Gastroesophageal sphincter (tissue), 4 donors: ENCODE data around the gene S100A9. TPM values are rescaled to one million over a fixed set of nuclear protein-coding genes. Genes with fewer than 3 reads are reported as not detected.

Experiments used
- ATAC-seq: fragments of 150-250 bp; one replicate; pipeline ENCODE4 v1.9.1; 2016; ENCODE audit warnings: mild to moderate bottlenecking, moderate library complexity
- H3K27ac ChIP-seq, 4 donors: fragments of 200-600 bp; sonication (generic) in 3 of 4; 1 replicate in 3 of 4; 2 replicates in 1 of 4; pipeline ENCODE4 v1.5.1; 2016 to 2019
- H3K27me3 ChIP-seq: fragments of 200-600 bp; sonication (generic); one replicate; pipeline ENCODE4 v1.5.1; 2019
- H3K36me3 ChIP-seq, 2 donors: fragments of 200-600 bp; sonication (generic); one replicate each; pipeline ENCODE4 v1.5.1; 2019; ENCODE audit warnings: control low read depth in 1 of 2
- H3K4me1 ChIP-seq, 3 donors: fragments of 200-600 bp; sonication (generic); 1 replicate in 2 of 3; 2 replicates in 1 of 3; pipeline ENCODE4 v1.5.1; 2016 to 2019; ENCODE audit warnings: control low read depth in 2 of 3
- H3K4me3 ChIP-seq, 2 donors: fragments of 200-600 bp; sonication (generic); one replicate each; pipeline ENCODE4 v1.5.1; 2019; ENCODE audit warnings: mild to moderate bottlenecking in 1 of 2, moderate library complexity in 1 of 2
- H3K9me3 ChIP-seq, 3 donors: fragments of 200-600 bp; sonication (generic); one replicate each; pipeline ENCODE4 v1.5.1; 2017 to 2019; ENCODE audit warnings: control low read depth in 2 of 3
- EP300 ChIP-seq: sonication (generic); formaldehyde crosslinking; IDR thresholded peaks from one replicate; pipeline ENCODE4 v1.6.1; 2017; ENCODE audit warnings: antibody characterized with exemption, mild to moderate bottlenecking
- POLR2A ChIP-seq, 2 donors: fragments of 450-650 bp; IDR thresholded peaks; one replicate each; pipeline ENCODE4 v1.6.1; 2017; ENCODE audit warnings: antibody characterized with exemption in 2 of 2, mild to moderate bottlenecking in 2 of 2, moderate library complexity in 1 of 2
- POLR2AphosphoS5 ChIP-seq: sonication (generic); formaldehyde crosslinking; IDR thresholded peaks from one replicate; pipeline ENCODE4 v1.6.1; 2017; ENCODE audit warnings: antibody characterized with exemption
- WGBS, 2 donors: methylation state at CpG; one replicate each; pipeline ENCODE4 v1.1.5; 2018; ENCODE audit warnings: low coverage in 1 of 2; 5-methylcytosine and 5-hydroxymethylcytosine counted together
- total RNA-seq, 4 donors: library from RNA; depleted of rRNA; stranded (reverse); fragments of >200 nt; gene quantifications; one replicate each; pipeline ENCODE4 v1.1.0, GENCODE V29; 2016
- TF ChIP-seq, protein P1 (sequence below), 4 experiments: fragments of 200-600 bp in 2 of 4; fragments of 450-650 bp in 2 of 4; sonication (generic) in 1 of 4; IDR thresholded peaks; one replicate each; pipeline ENCODE4 v1.5.1; 2017 to 2019; ENCODE audit warnings: antibody characterized with exemption in 4 of 4, mild to moderate bottlenecking in 2 of 4, moderate library complexity in 2 of 4

The S100A9 gene
- total RNA-seq, 4 donors from 2014 or later = 65.3 to 2,906 (median 485) TPM

GRCh38 chr1:153340356-153340755 lies 17.3 kb upstream of the S100A9 start:
- TF ChIP-seq POLR2AphosphoS5 (no peak), POLR2A (IDR thresholded peaks at IDR 0.05) (no peak), EP300 (no peak)
- TF ChIP-seq, protein P1, sequence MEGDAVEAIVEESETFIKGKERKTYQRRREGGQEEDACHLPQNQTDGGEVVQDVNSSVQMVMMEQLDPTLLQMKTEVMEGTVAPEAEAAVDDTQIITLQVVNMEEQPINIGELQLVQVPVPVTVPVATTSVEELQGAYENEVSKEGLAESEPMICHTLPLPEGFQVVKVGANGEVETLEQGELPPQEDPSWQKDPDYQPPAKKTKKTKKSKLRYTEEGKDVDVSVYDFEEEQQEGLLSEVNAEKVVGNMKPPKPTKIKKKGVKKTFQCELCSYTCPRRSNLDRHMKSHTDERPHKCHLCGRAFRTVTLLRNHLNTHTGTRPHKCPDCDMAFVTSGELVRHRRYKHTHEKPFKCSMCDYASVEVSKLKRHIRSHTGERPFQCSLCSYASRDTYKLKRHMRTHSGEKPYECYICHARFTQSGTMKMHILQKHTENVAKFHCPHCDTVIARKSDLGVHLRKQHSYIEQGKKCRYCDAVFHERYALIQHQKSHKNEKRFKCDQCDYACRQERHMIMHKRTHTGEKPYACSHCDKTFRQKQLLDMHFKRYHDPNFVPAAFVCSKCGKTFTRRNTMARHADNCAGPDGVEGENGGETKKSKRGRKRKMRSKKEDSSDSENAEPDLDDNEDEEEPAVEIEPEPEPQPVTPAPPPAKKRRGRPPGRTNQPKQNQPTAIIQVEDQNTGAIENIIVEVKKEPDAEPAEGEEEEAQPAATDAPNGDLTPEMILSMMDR (IDR thresholded peaks at IDR 0.05) = no peak
- WGBS, 2 donors = 83 to 91% methylated on average over 6 to 10 of the region's 10 CpGs
- Histone ChIP-seq H3K4me1 (no peaks in the 10 kb centered on the region), H3K27me3 (peaks cover 38% of the 10 kb centered on the region), H3K9me3 (no peaks in the 10 kb centered on the region), H3K27ac (no peak overlapping the region), H3K36me3 (no peaks in the 10 kb centered on the region), H3K4me3 (no peak overlapping the region)
- no peak for ATAC-seq

DNA sequence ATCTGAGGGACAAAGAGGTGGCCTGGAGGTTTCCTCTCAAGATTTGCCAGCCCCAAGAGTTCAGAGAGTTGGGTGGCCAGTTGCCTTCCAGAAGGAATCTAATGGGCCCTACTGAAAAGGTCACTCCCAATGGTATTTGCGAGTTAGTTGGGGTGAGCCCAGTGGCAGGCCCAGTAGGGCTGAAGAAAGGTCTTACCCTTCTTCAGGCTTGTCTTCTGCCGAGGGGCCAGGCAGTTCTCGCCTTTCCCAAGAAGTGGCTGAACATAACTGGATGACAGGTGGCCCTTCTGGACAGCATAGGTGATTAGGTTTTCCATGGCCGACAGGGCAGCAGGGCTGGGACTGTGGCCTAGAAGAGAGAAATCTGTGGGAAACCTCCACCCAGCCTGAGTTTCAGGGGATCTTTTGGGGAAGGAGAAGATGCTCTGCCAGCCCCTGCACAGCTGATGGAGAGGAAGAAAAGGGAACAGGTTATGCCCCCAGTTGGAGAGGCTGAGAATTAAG lies 16.2 kb upstream of the S100A9 start:
- Histone ChIP-seq H3K27ac (no peak overlapping the region), H3K27me3 (peaks cover 50% of the 10 kb centered on the region), H3K36me3 (no peaks in the 10 kb centered on the region), H3K4me1 (no peaks in the 10 kb centered on the region), H3K4me3 (no peak overlapping the region), H3K9me3 (no peaks in the 10 kb centered on the region)
- ATAC-seq = no peak
- TF ChIP-seq POLR2AphosphoS5 = no peak
- TF ChIP-seq EP300 = no peak
- TF ChIP-seq, protein P1 (IDR thresholded peaks at IDR 0.05) = no peak
- no peak for TF ChIP-seq POLR2A (IDR thresholded peaks at IDR 0.05)
- 93% methylated on average over 3 of the region's 4 CpGs; no CpG with 5 or more reads in 1 of the 2 donors for WGBS, 2 donors

DNA sequence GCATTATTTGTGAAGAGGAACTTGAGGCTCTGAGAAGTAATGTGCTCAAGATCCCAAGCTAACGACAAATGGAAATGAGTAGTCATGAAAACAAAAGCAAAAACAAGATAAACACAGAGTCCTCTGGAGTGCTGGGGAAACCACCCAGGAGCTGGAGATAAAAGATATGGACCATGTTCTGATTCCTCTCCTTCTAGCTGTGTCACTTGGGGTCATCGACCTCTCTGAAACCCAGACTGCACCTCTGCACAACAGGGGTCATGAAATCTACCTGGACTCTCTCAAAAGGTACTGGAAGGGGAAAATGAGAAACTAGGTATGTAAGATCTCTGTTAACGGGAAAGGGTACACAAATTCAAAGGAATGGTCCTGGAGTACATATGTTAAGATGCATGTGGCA lies 15.5 kb upstream of the S100A9 start:
- no peak overlapping the region for H3K27ac ChIP-seq
- no peak for TF ChIP-seq EP300
- no peak for TF ChIP-seq POLR2AphosphoS5
- no peak for TF ChIP-seq POLR2A (IDR thresholded peaks at IDR 0.05)
- TF ChIP-seq, protein P1 (IDR thresholded peaks at IDR 0.05) = no peak
- WGBS, 2 donors = 62 to 86% methylated on average over 1 to 3 of the region's 3 CpGs
- no peaks in the 10 kb centered on the region for H3K4me1 ChIP-seq
- H3K36me3 ChIP-seq = no peaks in the 10 kb centered on the region
- H3K9me3 ChIP-seq = no peaks in the 10 kb centered on the region
- no peak overlapping the region for H3K4me3 ChIP-seq
- ATAC-seq = no peak
- peaks cover 57% of the 10 kb centered on the region for H3K27me3 ChIP-seq

DNA sequence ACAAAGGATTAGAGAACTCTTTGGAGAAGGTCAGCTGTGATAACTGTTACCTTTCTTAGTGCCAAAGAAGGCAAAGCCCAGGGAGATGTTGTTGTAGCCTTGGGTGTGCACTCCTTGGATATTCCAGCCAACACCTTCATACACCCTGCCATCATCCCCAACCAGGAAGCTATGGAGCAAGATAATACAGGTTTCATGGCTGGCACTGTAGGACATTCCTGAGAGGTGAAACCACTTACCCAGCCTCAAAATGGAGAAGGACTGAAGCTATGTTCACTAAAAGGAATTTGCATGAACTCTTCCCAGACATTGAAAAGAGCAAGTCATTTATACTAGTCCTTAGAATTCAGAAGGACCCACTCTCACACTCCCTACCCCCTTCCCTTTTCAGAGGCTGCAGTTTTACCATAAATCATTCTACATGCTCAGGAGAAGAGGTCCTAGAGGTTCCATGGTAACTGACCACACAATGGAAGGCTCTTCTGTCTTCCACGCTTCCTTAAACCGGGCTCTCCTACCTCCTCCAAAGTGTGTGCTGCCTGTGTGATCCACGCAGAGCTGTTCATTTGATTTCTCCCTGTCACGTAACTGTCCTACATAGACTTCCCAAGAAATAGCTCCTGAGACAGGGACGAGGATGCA lies 14.5 kb upstream of the S100A9 start:
- TF ChIP-seq, protein P1 (IDR thresholded peaks at IDR 0.05) = no peak
- TF ChIP-seq POLR2AphosphoS5 = no peak
- TF ChIP-seq POLR2A (IDR thresholded peaks at IDR 0.05) = no peak
- TF ChIP-seq EP300 = no peak
- Histone ChIP-seq H3K9me3 (no peaks in the 10 kb centered on the region), H3K4me3 (no peak overlapping the region), H3K4me1 (no peaks in the 10 kb centered on the region), H3K27me3 (peaks cover 59% of the 10 kb centered on the region), H3K36me3 (no peaks in the 10 kb centered on the region), H3K27ac (no peak overlapping the region)
- WGBS, 2 donors = 30 to 55% methylated on average over 5 of the region's 5 CpGs
- no peak for ATAC-seq
